NB4 (cell line): ENCODE data around the gene PNPLA1.

Experiments used
- CTCF ChIP-seq: IDR thresholded peaks from one replicate; pipeline ENCODE4 v1.5.1; 2012; ENCODE audit warnings: low read depth, low read length
- MAX ChIP-seq: IDR thresholded peaks from 2 replicates; pipeline ENCODE4 v1.6.1; 2011; ENCODE audit warnings: low read depth, low read length
- POLR2A ChIP-seq: IDR thresholded peaks from 2 replicates; pipeline ENCODE4 v1.6.1; 2011; ENCODE audit warnings: mild to moderate bottlenecking; ENCODE audit not compliant: insufficient read length; ENCODE audit errors: extremely low read depth

GRCh38 chr6:36317623-36318022, 47.8 kb downstream of the PNPLA1 start:
- TF ChIP-seq CTCF: no peak
- no peak for TF ChIP-seq POLR2A
- no peak for TF ChIP-seq MAX
